H1 (cell line): ENCODE data around the gene MKLN1. TPM values are rescaled to one million over a fixed set of nuclear protein-coding genes. Genes with fewer than 3 reads are reported as not detected.
A peak's percentile ranks its signal among the peaks of the same experiment; 100 is the strongest.

Experiments used
- CTCF ChIA-PET: fragments of 300-600 bp; sonication (Branson Sonifier 250); formaldehyde crosslinking; loops from one replicate; lab custom pipeline; 2021; ENCODE audit not compliant: partially characterized antibody; lab: Charles Lee
- POLR2A ChIA-PET: fragments of 300-600 bp; sonication (Branson Sonifier 250); formaldehyde crosslinking; loops from one replicate; lab custom pipeline; 2021; ENCODE audit warnings: inconsistent platforms; ENCODE audit not compliant: partially characterized antibody; lab: Charles Lee
- DNase-seq, 2 experiments: peaks; one replicate each; pipeline versions ENCODE4 v3.0.0 to v3.0.0-alpha.2; 2010 to 2022; ENCODE audit warnings: low spot score in 2 of 2, low read depth in 1 of 2, mixed read lengths in 1 of 2
- FAIRE-seq: peaks from 2 replicates; lab custom pipeline; 2011; peaks lifted over from hg19 to GRCh38; lab: Jason Lieb, UNC
- H2AFZ ChIP-seq: 2 replicates; pipeline ENCODE4 v1.8.1; 2012; ENCODE audit warnings: low read length, inconsistent platforms
- H2AK5ac ChIP-seq: 2 replicates; pipeline ENCODE4 v1.6.1; 2013; ENCODE audit warnings: low read depth, low read length
- H2BK120ac ChIP-seq: replicated peaks from 2 replicates; pipeline ENCODE3; 2013; ENCODE audit warnings: low read depth, low read length, inconsistent platforms
- H2BK12ac ChIP-seq: 2 replicates; pipeline ENCODE4 v1.6.1; 2013; ENCODE audit warnings: low read depth, low read length
- H2BK15ac ChIP-seq: 2 replicates; pipeline ENCODE4 v1.6.1; 2013; ENCODE audit warnings: low read length
- H2BK20ac ChIP-seq: 2 replicates; pipeline ENCODE4 v1.6.1; 2013; ENCODE audit warnings: low read length
- H2BK5ac ChIP-seq: 2 replicates; pipeline ENCODE4 v1.6.1; 2013; ENCODE audit warnings: low read depth, low read length
- H3K14ac ChIP-seq: 2 replicates; pipeline ENCODE4 v1.6.1; 2013; ENCODE audit warnings: inconsistent platforms; ENCODE audit not compliant: insufficient read length
- H3K18ac ChIP-seq: 2 replicates; pipeline ENCODE4 v1.6.1; 2013; ENCODE audit warnings: low read length; ENCODE audit errors: extremely low read depth
- H3K23ac ChIP-seq: 2 replicates; pipeline ENCODE4 v1.6.1; 2013; ENCODE audit warnings: inconsistent platforms; ENCODE audit not compliant: insufficient read length
- H3K23me2 ChIP-seq: 2 replicates; pipeline ENCODE4 v1.6.1; 2013; ENCODE audit warnings: low read depth, low read length
- H3K27ac ChIP-seq: 2 replicates; pipeline ENCODE4 v1.6.1; 2011; ENCODE audit warnings: low read depth, low read length, inconsistent platforms
- H3K27me3 ChIP-seq, 4 experiments: replicated peaks in 1 of 4; 1 replicate in 1 of 4; 2 replicates in 3 of 4; pipeline versions ENCODE4 v1.6.1 to v1.8.1; 2011 to 2013; ENCODE audit warnings: low read length in 3 of 4, mild to moderate bottlenecking in 3 of 4, inconsistent platforms in 2 of 4, mixed read lengths in 2 of 4, moderate library complexity in 1 of 4; ENCODE audit not compliant: control insufficient read depth in 3 of 4, insufficient read depth in 3 of 4; ENCODE audit errors: extremely low read depth in 1 of 4
- H3K36me3 ChIP-seq, 4 experiments: 2 replicates each; pipeline versions ENCODE4 v1.6.1 to v1.8.1; 2011 to 2013; ENCODE audit warnings: mild to moderate bottlenecking in 4 of 4, low read length in 3 of 4, moderate library complexity in 2 of 4, control low read depth in 1 of 4, inconsistent platforms in 1 of 4; ENCODE audit not compliant: insufficient read depth in 4 of 4, control insufficient read depth in 2 of 4
- H3K4ac ChIP-seq: replicated peaks from 2 replicates; pipeline ENCODE3; 2013; ENCODE audit warnings: low read length, low read depth, mixed read lengths, inconsistent platforms; ENCODE audit not compliant: insufficient read length
- H3K4me1 ChIP-seq, 4 experiments: replicated peaks in 1 of 4; 1 replicate in 1 of 4; 2 replicates in 3 of 4; pipeline versions ENCODE4 v1.6.1 to v1.8.1; 2011 to 2013; ENCODE audit warnings: low read length in 3 of 4, inconsistent platforms in 2 of 4, mixed read lengths in 1 of 4; ENCODE audit not compliant: insufficient read depth in 4 of 4, control insufficient read depth in 3 of 4
- H3K4me2 ChIP-seq, 2 experiments: 2 replicates each; pipeline versions ENCODE4 v1.6.1 to v1.8.1; 2011 to 2013; ENCODE audit warnings: low read depth in 2 of 2, low read length in 2 of 2, control low read depth in 1 of 2, inconsistent platforms in 1 of 2, mild to moderate bottlenecking in 1 of 2; ENCODE audit not compliant: insufficient read depth in 1 of 2
- H3K4me3 ChIP-seq, 4 experiments: fragments of 200-600, 300-600 bp in 1 of 4; sonication (generic), shearing (Covaris generic), sonication (Bioruptor Twin) in 1 of 4; 2 replicates each; pipeline versions ENCODE4 v1.5.1 to v1.8.1; 2011 to 2016; ENCODE audit warnings: low read length in 4 of 4, low read depth in 3 of 4, control low read depth in 2 of 4, inconsistent platforms in 2 of 4, mild to moderate bottlenecking in 2 of 4, mixed read lengths in 1 of 4, moderate library complexity in 1 of 4; ENCODE audit not compliant: insufficient read depth in 2 of 4; ENCODE audit errors: extremely low read depth in 1 of 4
- H3K56ac ChIP-seq: replicated peaks from 2 replicates; pipeline ENCODE3; 2013; ENCODE audit warnings: low read depth, mild to moderate bottlenecking, mixed read lengths, low read length, inconsistent platforms; ENCODE audit not compliant: insufficient read length
- H3K79me1 ChIP-seq: 2 replicates; pipeline ENCODE4 v1.6.1; 2013; ENCODE audit warnings: low read depth, low read length, control low read depth
- H3K79me2 ChIP-seq, 2 experiments: 2 replicates each; pipeline versions ENCODE4 v1.6.1 to v1.8.1; 2012 to 2013; ENCODE audit warnings: low read length in 2 of 2, mild to moderate bottlenecking in 2 of 2, inconsistent platforms in 1 of 2; ENCODE audit not compliant: insufficient read depth in 2 of 2, control insufficient read depth in 1 of 2
- H3K9ac ChIP-seq, 4 experiments: replicated peaks in 1 of 4; 1 replicate in 1 of 4; 2 replicates in 3 of 4; pipeline versions ENCODE4 v1.6.1 to v1.8.1; 2011 to 2013; ENCODE audit warnings: low read depth in 3 of 4, low read length in 3 of 4, control low read depth in 2 of 4, mild to moderate bottlenecking in 2 of 4, moderate library complexity in 2 of 4, inconsistent platforms in 1 of 4; ENCODE audit errors: extremely low read depth in 1 of 4
- H3K9me3 ChIP-seq, 2 experiments: 2 replicates each; pipeline versions ENCODE4 v1.6.1 to v1.8.1; 2012 to 2013; ENCODE audit warnings: mild to moderate bottlenecking in 2 of 2, moderate library complexity in 2 of 2, control low read depth in 1 of 2, inconsistent platforms in 1 of 2, low read depth in 1 of 2, low read length in 1 of 2, mixed read lengths in 1 of 2; ENCODE audit not compliant: insufficient read depth in 2 of 2
- H4K20me1 ChIP-seq, 2 experiments: replicated peaks in 1 of 2; 2 replicates each; pipeline versions ENCODE3 to v1.8.1; 2011 to 2013; ENCODE audit warnings: inconsistent platforms in 2 of 2, low read length in 2 of 2, mild to moderate bottlenecking in 1 of 2; ENCODE audit not compliant: insufficient read depth in 2 of 2, control insufficient read depth in 1 of 2
- H4K5ac ChIP-seq: 2 replicates; pipeline ENCODE4 v1.6.1; 2013; ENCODE audit warnings: low read length, low read depth, mixed read lengths, inconsistent platforms; ENCODE audit not compliant: insufficient read length
- H4K8ac ChIP-seq: 2 replicates; pipeline ENCODE4 v1.8.0; 2013; ENCODE audit warnings: mild to moderate bottlenecking, moderate library complexity, low read length, inconsistent platforms; ENCODE audit not compliant: insufficient read depth; ENCODE audit errors: extremely low read depth
- H4K91ac ChIP-seq: replicated peaks from 2 replicates; pipeline ENCODE3; 2013; ENCODE audit warnings: low read length, mixed read lengths, inconsistent platforms; ENCODE audit not compliant: insufficient read length
- CEBPB ChIP-seq: IDR thresholded peaks from 2 replicates; pipeline ENCODE4 v1.6.1; 2012; ENCODE audit warnings: low read depth, low read length
- RXRA ChIP-seq: IDR thresholded peaks from 2 replicates; pipeline ENCODE4 v1.6.1; 2011; ENCODE audit warnings: low read depth, mild to moderate bottlenecking, low read length, moderate library complexity; ENCODE audit not compliant: insufficient read depth
- SP2 ChIP-seq: IDR thresholded peaks from 2 replicates; pipeline ENCODE4 v1.6.1; 2012; ENCODE audit warnings: mild to moderate bottlenecking, low read length, inconsistent platforms
- WGBS, 2 experiments: shearing (Covaris generic) in 1 of 2; methylation state at CpG; one replicate each; pipeline versions ENCODE4 v1.1.6 to v1.1.7; 2013 to 2015; ENCODE audit warnings: low lambda C conversion rate in 2 of 2, mixed read lengths in 2 of 2, inconsistent platforms in 1 of 2, low coverage in 1 of 2, missing lambda C conversion rate in 1 of 2; ENCODE audit not compliant: insufficient replicate concordance in 2 of 2, insufficient coverage in 1 of 2, insufficient read length in 1 of 2; ENCODE audit errors: extremely low coverage in 1 of 2, missing lambda C conversion rate in 1 of 2; 5-methylcytosine and 5-hydroxymethylcytosine counted together
- polyA plus RNA-seq, 7 experiments: library from polyadenylated mRNA; depleted of rRNA in 3 of 7; stranded (reverse) in 5 of 7; unstranded in 2 of 7; fragments of >200 nt in 5 of 7; fragments of 200-250 nt in 2 of 7; gene quantifications; 1 replicate in 5 of 7; 2 replicates in 1 of 7; 4 replicates in 1 of 7; pipeline versions ENCODE4 v1.2.1 to v1.2.3, GENCODE V29; 2011 to 2013; ENCODE audit warnings: missing spikeins in 2 of 7, mixed read lengths in 2 of 7
- total RNA-seq: library from RNA; stranded (reverse); fragmentation: NEBNext Ultra II Directional; extraction: Animal tissue kit (Norgen Biotek cat#: 25700); gene quantifications from 2 replicates; pipeline ENCODE4 v1.2.1, GENCODE V29; 2021
- TF ChIP-seq, protein P1 (sequence below): IDR thresholded peaks from 2 replicates; pipeline ENCODE4 v1.6.1; 2011; ENCODE audit warnings: low read length, improper control_type of control experiment

Gene MKLN1
- total and polyA plus RNA-seq, 2 of the 8 experiments (the other 6 are each of a cell fraction or from before 2014, with no cell fraction given) = 22.3 to 50.9 TPM

DNA sequence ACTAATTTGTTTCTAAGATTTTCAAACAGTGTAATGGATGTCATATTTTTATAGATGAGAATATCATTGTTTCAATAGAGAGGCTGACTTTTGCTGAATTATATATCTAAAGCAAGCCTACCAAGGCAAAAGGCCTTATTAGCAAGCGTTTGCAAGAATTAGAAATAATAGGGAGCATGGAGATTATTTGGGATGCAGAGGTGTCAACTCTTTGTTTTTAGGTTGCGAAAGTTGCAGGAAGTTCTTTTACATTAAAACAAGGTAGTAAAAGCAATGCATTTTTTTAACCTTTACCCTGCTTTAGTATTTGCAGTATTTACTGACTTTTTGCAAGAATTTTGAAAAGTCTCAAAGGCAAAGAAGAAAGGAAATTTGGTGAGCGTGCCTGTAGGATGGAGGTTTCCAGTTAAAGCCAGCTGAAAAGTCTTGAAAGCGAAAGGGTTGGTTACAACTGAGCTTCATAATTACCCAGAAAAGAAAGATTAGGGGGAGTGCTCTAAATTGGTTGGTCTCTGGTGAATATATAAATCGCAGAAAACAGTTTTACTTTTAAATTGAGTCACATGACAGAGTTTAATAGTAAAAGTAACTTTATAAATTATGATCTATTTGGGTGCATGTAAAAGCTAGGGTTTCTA is 81.6 kb downstream of the MKLN1 start:
- Histone ChIP-seq H4K91ac (no peak overlapping the region), H3K56ac (no peak overlapping the region), H3K14ac (no peak overlapping the region), H2BK15ac (no peak overlapping the region), H3K36me3 (peaks cover 0 to 8% (median 0%) of the 10 kb centered on the region in 4 experiments; a peak in 2 of 8 replicates), H3K79me1 (no peaks in the 10 kb centered on the region; the same call in 1 of the 2 replicates), H3K79me2 (peaks cover 0 to 19% of the 10 kb centered on the region in 2 experiments; a peak in 2 of 4 replicates), H3K27ac (no peak overlapping the region), H4K8ac (no peak overlapping the region), H2AFZ (no peak overlapping the region), H3K9me3 (no peaks in the 10 kb centered on the region), H3K23ac (no peak overlapping the region), H3K4ac (no peak overlapping the region), H2BK120ac (peak overlapping the region; percentile 56), H2BK12ac (no peak overlapping the region), H2BK20ac (peak overlapping the region; percentile 29; the same call in 1 of the 2 replicates), H3K27me3 (no peaks in the 10 kb centered on the region), H3K23me2 (no peaks in the 10 kb centered on the region), H3K9ac (no peak overlapping the region), H2AK5ac (no peak overlapping the region), H3K4me3 (peak overlapping the region in 1 of 4 experiments; percentile 39; a peak in 2 of 8 replicates), H4K20me1 (no peaks in the 10 kb centered on the region), H3K18ac (no peak overlapping the region), H3K4me1 (peaks cover 0 to 11% (median 2%) of the 10 kb centered on the region in 4 experiments; a peak in 3 of 7 replicates), H4K5ac (peak overlapping the region; percentile 73), H2BK5ac (no peak overlapping the region), H3K4me2 (peak overlapping the region; percentile 33 to 45)
- ChIA-PET POLR2A (interaction anchor here (1.0 kb wide), 1 partner anchor 15 kb away, joined by 3 read pairs; no protein-coding TSS in a partner anchor), CTCF (no interaction called here)
- FAIRE-seq = peak; percentile 42
- WGBS, 2 experiments = 2% methylated on average over 5 of the region's 5 CpGs; no CpG with 5 or more reads in 1 of the 2 experiments
- no peak for DNase-seq
- TF ChIP-seq, protein P1, sequence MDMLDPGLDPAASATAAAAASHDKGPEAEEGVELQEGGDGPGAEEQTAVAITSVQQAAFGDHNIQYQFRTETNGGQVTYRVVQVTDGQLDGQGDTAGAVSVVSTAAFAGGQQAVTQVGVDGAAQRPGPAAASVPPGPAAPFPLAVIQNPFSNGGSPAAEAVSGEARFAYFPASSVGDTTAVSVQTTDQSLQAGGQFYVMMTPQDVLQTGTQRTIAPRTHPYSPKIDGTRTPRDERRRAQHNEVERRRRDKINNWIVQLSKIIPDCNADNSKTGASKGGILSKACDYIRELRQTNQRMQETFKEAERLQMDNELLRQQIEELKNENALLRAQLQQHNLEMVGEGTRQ = no peak
- no peak for TF ChIP-seq SP2
- no peak for TF ChIP-seq RXRA
- peak; percentile 73 for TF ChIP-seq CEBPB
